ENCODE data around the gene CD8A. TPM values are rescaled to one million over a fixed set of nuclear protein-coding genes. Genes with fewer than 3 reads are reported as not detected.

The CD8A gene
- total RNA-seq, 1 experiment from 2014 or later, result 0.28 TPM

- Histone ChIP-seq H3K36me3 (ENCODE audit: low read depth) (no peaks in the 10 kb centered on the region), H3K9me3 (ENCODE audit: insufficient read depth, low read depth) (no peaks in the 10 kb centered on the region), H4K20me1 (ENCODE audit: insufficient read depth) (no peaks in the 10 kb centered on the region), H3K4me3 (peak overlapping the region; percentile 71; the same call in 1 of the 2 replicates), H3K27ac (no peak overlapping the region), H3F3A (ENCODE audit: insufficient read depth, low read depth) (no peaks in the 10 kb centered on the region), H3K4me2 (peak overlapping the region; percentile 100), H3K9me2 (ENCODE audit: insufficient read depth) (no peaks in the 10 kb centered on the region), H3K27me3 (ENCODE audit: insufficient read depth, low read depth) (no peaks in the 10 kb centered on the region), H3K79me2 (ENCODE audit: low read depth) (no peaks in the 10 kb centered on the region), H3K4me1 (replicated peaks; ENCODE audit: insufficient read depth) (peaks cover 7% of the 10 kb centered on the region; the same call in 1 of the 2 replicates), H2AFZ (peak overlapping the region; percentile 95)
- no peak for TF ChIP-seq EZH2 (IDR thresholded peaks at IDR 0.05; ENCODE audit: low read depth)
- no peak for TF ChIP-seq CTCF (conservative IDR thresholded peaks at IDR 0.05)
- no peak for DNase-seq
- intact Hi-C loops (cut with micrococcal nuclease; ENCODE audit: unreplicated experiment), result loop anchor here (5.0 kb wide), 1 partner anchor 1250 kb away; the partner anchor contains the start of gene KRCC1
- BruUV-seq (replicated peaks), result no TSS peak
- ChIA-PET POLR2A (ENCODE audit: unreplicated experiment) (no interaction called here), CTCF (interaction anchor here (0.6 to 0.9 kb wide), 2 partner anchors 20 to 30 kb away, joined by 3 read pairs; no protein-coding TSS in a partner anchor)
Measured at GRCh38 chr2:86807133-86807467, 16.4 kb upstream of the CD8A start.

DNA sequence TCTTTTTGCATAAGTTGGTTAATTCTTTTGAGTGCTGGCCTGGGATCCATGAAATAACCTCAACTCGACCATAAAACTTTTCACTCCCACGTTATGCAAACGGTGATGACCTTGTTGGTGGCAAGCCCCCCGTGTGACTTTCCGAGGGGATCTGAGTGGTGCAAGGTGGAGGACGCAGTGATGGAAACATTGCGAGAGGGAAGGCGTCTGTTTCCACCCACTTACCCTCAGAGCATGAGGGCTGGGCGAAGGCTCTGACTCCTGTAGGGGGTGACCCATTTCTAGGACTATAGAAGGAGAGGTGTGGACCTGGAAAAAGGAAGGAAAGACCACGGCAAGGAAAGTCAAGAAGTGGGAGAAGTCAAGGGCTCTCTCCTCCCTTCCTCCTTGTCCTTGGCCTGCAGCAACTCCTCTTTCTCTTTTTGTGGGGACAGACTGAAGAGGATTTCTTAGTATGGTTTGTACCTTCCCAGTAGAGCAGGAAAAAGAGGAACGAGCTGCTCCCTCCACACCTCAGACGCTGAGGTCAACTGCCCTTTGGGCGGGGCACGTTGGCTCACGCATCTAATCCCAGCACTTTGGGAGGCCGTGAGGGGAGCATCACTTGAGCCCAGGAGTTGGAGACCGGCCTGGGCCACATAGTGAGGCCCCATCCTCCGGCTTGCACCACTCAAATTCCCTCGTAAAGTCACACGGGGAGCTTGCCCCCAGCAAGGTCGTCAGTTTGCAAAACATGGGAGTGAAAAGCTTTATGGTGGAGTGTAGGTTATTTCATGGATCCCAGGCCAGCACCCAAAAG, 15.5 kb upstream of the CD8A start:
- Histone ChIP-seq H3K4me2 (peak overlapping the region; percentile 100), H3K36me3 (ENCODE audit: low read depth) (no peaks in the 10 kb centered on the region), H3K9me3 (ENCODE audit: insufficient read depth, low read depth) (no peaks in the 10 kb centered on the region), H4K20me1 (ENCODE audit: insufficient read depth) (no peaks in the 10 kb centered on the region), H3K79me2 (ENCODE audit: low read depth) (no peaks in the 10 kb centered on the region), H3K4me3 (peak overlapping the region; percentile 71; the same call in 1 of the 2 replicates), H3K9me2 (ENCODE audit: insufficient read depth) (no peaks in the 10 kb centered on the region), H3F3A (ENCODE audit: insufficient read depth, low read depth) (no peaks in the 10 kb centered on the region), H3K27ac (no peak overlapping the region), H3K27me3 (ENCODE audit: insufficient read depth, low read depth) (no peaks in the 10 kb centered on the region), H2AFZ (no peak overlapping the region), H3K4me1 (replicated peaks; ENCODE audit: insufficient read depth) (peaks cover 7% of the 10 kb centered on the region; the same call in 1 of the 2 replicates)
- CTCF ChIA-PET, result interaction anchor here (0.9 kb wide), 1 partner anchor 29 kb away, joined by 3 read pairs; no protein-coding TSS in a partner anchor
- intact Hi-C loops (cut with micrococcal nuclease; ENCODE audit: unreplicated experiment), result loop anchor here (5.0 kb wide), 1 partner anchor 1251 kb away; the partner anchor contains the start of gene KRCC1
- no peak for DNase-seq
- TF ChIP-seq EZH2 (IDR thresholded peaks at IDR 0.05; ENCODE audit: low read depth) (no peak), CTCF (conservative IDR thresholded peaks at IDR 0.05) (no peak)
- BruUV-seq (replicated peaks), result no TSS peak
- POLR2A ChIA-PET (ENCODE audit: unreplicated experiment), result no interaction called here

DNA sequence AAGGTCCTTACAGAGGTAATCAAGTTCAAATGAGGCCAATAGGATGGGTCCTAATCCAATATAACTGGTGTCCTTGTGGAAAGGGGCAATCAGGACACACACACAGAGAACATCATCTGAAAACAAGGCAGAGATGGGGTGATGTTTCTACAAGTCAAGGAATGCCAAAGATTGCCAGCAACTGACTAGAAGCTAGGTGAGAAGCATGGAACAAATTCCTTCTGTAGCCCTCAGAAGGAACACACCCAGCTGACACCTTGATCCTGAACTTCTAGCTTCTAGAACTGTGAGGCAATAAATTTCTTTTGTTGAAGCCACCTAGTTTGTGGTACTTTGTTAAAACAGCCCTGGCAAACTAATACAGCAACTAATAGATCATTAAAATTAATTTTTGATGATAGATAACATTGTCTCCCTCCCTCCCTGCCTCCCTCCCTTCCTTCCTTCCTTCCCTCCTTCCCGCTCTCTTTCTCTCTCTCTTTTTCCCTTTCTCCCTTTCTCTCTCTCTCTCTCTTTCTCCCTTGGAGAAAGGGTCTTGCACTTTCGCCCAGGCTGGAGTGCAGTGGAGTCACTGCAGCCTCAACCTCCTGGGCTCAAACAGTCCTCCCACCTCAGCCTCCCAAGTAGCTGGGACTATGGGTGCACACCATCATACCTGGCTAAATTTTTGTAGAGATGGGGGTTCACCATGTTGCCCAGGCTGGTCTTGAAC, 10.3 kb upstream of the CD8A start:
- H3K27me3 ChIP-seq (ENCODE audit: insufficient read depth, low read depth), result no peaks in the 10 kb centered on the region
- no TSS peak for BruUV-seq (replicated peaks)
- H3F3A ChIP-seq (ENCODE audit: insufficient read depth, low read depth), result no peaks in the 10 kb centered on the region
- no peaks in the 10 kb centered on the region for H3K9me2 ChIP-seq (ENCODE audit: insufficient read depth)
- DNase-seq, result no peak
- POLR2A ChIA-PET (ENCODE audit: unreplicated experiment), result no interaction called here
- H3K79me2 ChIP-seq (ENCODE audit: low read depth), result no peaks in the 10 kb centered on the region
- H4K20me1 ChIP-seq (ENCODE audit: insufficient read depth), result no peaks in the 10 kb centered on the region
- no peak overlapping the region for H2AFZ ChIP-seq
- H3K9me3 ChIP-seq (ENCODE audit: insufficient read depth, low read depth), result no peaks in the 10 kb centered on the region
- no peak overlapping the region for H3K4me2 ChIP-seq
- no peaks in the 10 kb centered on the region for H3K4me1 ChIP-seq (replicated peaks; ENCODE audit: insufficient read depth)
- intact Hi-C loops (cut with micrococcal nuclease; ENCODE audit: unreplicated experiment), result no loop called here
- no peaks in the 10 kb centered on the region for H3K36me3 ChIP-seq (ENCODE audit: low read depth)
- H3K27ac ChIP-seq, result no peak overlapping the region
- no peak overlapping the region for H3K4me3 ChIP-seq
- CTCF ChIA-PET, result no interaction called here
- TF ChIP-seq CTCF (conservative IDR thresholded peaks at IDR 0.05), result no peak
- no peak for TF ChIP-seq EZH2 (IDR thresholded peaks at IDR 0.05; ENCODE audit: low read depth)

All from PC-9 (cell line).